Panc1 (cell line): Measurements from ENCODE around the gene CCDC187.

Experiments
- CTCF ChIP-seq: fragments of 450-650 bp; IDR thresholded peaks from 2 replicates; pipeline ENCODE4 v1.5.1; 2017; ENCODE audit warnings: mild to moderate bottlenecking
- POLR2AphosphoS5 ChIP-seq: IDR thresholded peaks from 2 replicates; pipeline ENCODE4 v1.6.1; 2012; ENCODE audit warnings: mild to moderate bottlenecking, low read depth, low read length, moderate library complexity
- REST ChIP-seq, 2 experiments: IDR thresholded peaks; 2 replicates each; pipeline ENCODE4 v1.6.1; 2011 to 2012; ENCODE audit warnings: low read depth in 2 of 2, control low read depth in 1 of 2, low read length in 1 of 2, mild to moderate bottlenecking in 1 of 2, moderate library complexity in 1 of 2; ENCODE audit not compliant: insufficient read depth in 1 of 2
- SIN3A ChIP-seq: IDR thresholded peaks from 2 replicates; pipeline ENCODE4 v1.6.1; 2012; ENCODE audit warnings: low read depth, mild to moderate bottlenecking, low read length, moderate library complexity, borderline replicate concordance; ENCODE audit not compliant: insufficient read depth
- TCF7L2 ChIP-seq: IDR thresholded peaks from 2 replicates; pipeline ENCODE4 v1.6.1; 2011; ENCODE audit warnings: mild to moderate bottlenecking, low read depth, low read length, inconsistent platforms

DNA sequence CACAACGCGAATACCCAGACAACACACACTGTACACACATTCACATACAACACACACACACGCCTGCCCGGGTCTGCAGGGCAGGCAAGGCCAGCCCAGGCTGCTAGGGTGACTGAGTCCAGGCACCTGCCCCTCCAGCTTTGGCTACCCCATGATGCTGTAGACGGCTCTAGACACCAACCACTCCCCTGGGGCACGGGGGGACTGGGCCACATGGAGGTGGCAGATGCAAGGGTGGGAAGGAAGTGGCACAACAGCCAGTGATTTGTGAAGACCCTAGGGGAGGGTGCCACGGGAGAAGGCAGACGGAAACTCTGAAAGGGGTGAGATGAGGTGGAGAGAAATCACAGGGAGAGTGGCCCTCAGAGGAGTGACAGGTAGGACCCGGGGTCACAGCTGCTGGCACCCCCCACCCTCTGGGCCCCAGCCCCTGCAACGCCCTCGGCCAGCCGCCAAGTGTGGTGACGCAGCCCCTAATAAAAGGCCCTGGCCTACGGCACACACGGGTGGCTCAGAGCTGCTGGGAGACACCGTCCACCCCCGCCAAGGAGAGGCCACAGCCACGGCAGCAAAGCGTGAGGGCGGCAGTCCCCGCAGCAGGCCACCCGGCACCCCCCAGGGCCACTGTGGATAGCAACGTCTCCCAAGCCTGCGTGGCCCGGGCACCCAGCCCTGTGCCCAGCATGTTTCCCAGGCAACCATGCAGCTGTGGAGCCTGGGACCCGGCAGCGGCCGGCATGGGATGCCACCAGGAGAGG, 6.6 kb upstream of the CCDC187 start:
- TF ChIP-seq CTCF, result no peak
- TF ChIP-seq SIN3A, result no peak
- TF ChIP-seq REST (IDR thresholded peaks at IDR 0.05; ENCODE audit: insufficient read depth in 1 of 2, low read depth in 2 of 2, low read length in 1 of 2), result no peak
- no peak for TF ChIP-seq POLR2AphosphoS5
- no peak for TF ChIP-seq TCF7L2
